A549 (cell line): Measurements from ENCODE around the gene ZNF200.

Experiments used
- BHLHE40 ChIP-seq: IDR thresholded peaks from 2 replicates; pipeline ENCODE4 v1.6.1; 2012; ENCODE audit warnings: low read depth, low read length, inconsistent platforms
- CEBPB ChIP-seq, 2 experiments: fragments of >200 bp in 1 of 2; sonication (Bioruptor Twin) in 1 of 2; formaldehyde crosslinking in 1 of 2; IDR thresholded peaks; 2 replicates each; pipeline ENCODE4 v1.6.1; 2012 to 2016
- EP300 ChIP-seq, 2 experiments: fragments of >200 bp; sonication (Bioruptor Twin); formaldehyde crosslinking; IDR thresholded peaks; 2 replicates in 1 of 2; 3 replicates in 1 of 2; pipeline ENCODE4 v1.6.1; 2016 to 2017
- JUN ChIP-seq, 2 experiments: fragments of >200 bp; sonication (Bioruptor Twin); formaldehyde crosslinking; IDR thresholded peaks; 2 replicates in 1 of 2; 3 replicates in 1 of 2; pipeline ENCODE4 v1.6.1; 2016 to 2017
- MAFK ChIP-seq: fragments of 450-650 bp; IDR thresholded peaks from 2 replicates; pipeline ENCODE4 v1.6.1; 2014; ENCODE audit not compliant: partially characterized antibody
- MAZ ChIP-seq: fragments of 150-350 bp; IDR thresholded peaks from 2 replicates; pipeline ENCODE4 v1.6.1; 2014; ENCODE audit warnings: antibody characterized with exemption, low read depth, low read length, borderline replicate concordance
- POLR2A ChIP-seq: IDR thresholded peaks from 2 replicates; pipeline ENCODE4 v1.6.1; 2012; ENCODE audit warnings: mild to moderate bottlenecking, low read length
- RAD21 ChIP-seq, 2 experiments: fragments of >200 bp in 1 of 2; sonication (Bioruptor Twin) in 1 of 2; formaldehyde crosslinking in 1 of 2; IDR thresholded peaks in 1 of 2; conservative IDR thresholded peaks in 1 of 2; 2 replicates in 1 of 2; 3 replicates in 1 of 2; pipeline ENCODE4 v1.6.1; 2012 to 2018; ENCODE audit warnings: inconsistent platforms in 1 of 2
- RCOR1 ChIP-seq: fragments of 150-350 bp; IDR thresholded peaks from 2 replicates; pipeline ENCODE4 v1.6.1; 2014; ENCODE audit warnings: antibody characterized with exemption, low read length, low read depth
- RNF2 ChIP-seq: fragments of 200-600 bp; sonication (generic); IDR thresholded peaks from 2 replicates; pipeline ENCODE4 v1.6.1; 2016; ENCODE audit warnings: low read depth, mild to moderate bottlenecking, antibody characterized with exemption, moderate library complexity, borderline replicate concordance
- SMC3 ChIP-seq: fragments of >200 bp; sonication (Bioruptor Twin); formaldehyde crosslinking; IDR thresholded peaks from 3 replicates; pipeline ENCODE4 v1.6.1; 2018; ENCODE audit warnings: inconsistent platforms
- ZC3H11A ChIP-seq: fragments of 450-650 bp; IDR thresholded peaks from 2 replicates; pipeline ENCODE4 v1.6.1; 2014; ENCODE audit warnings: antibody characterized with exemption, mild to moderate bottlenecking
- TF ChIP-seq, protein P1 (sequence below): fragments of >200 bp; sonication (Bioruptor Twin); formaldehyde crosslinking; IDR thresholded peaks from 3 replicates; pipeline ENCODE4 v1.5.1; 2016
- TF ChIP-seq, protein P2 (sequence below): IDR thresholded peaks from 2 replicates; pipeline ENCODE4 v1.6.1; 2012

DNA sequence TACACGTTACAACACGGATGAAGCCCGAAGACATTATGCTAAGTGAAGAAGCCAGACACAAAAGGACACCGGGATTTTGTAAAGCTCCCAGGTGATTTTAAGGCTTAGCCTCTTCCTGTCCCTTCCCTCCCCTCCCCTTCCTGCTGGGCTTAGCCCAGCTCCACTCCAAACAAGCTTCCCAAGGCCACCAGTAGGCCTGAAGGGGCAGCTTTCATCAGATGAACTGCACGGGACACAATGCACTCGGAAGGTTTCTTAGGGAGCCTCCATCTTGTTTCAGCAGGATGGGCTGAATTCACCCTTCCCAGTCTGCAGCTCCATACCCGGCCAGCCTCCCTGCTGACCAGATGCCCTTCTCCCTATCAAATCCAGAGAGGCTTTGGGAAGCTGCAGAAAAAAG is 11.0 kb upstream of the ZNF200 start:
- TF ChIP-seq RCOR1, result no peak
- TF ChIP-seq MAFK, result no peak
- no peak for TF ChIP-seq EP300 (IDR thresholded peaks at IDR 0.05)
- no peak for TF ChIP-seq ZC3H11A
- no peak for TF ChIP-seq POLR2A
- TF ChIP-seq, protein P1, sequence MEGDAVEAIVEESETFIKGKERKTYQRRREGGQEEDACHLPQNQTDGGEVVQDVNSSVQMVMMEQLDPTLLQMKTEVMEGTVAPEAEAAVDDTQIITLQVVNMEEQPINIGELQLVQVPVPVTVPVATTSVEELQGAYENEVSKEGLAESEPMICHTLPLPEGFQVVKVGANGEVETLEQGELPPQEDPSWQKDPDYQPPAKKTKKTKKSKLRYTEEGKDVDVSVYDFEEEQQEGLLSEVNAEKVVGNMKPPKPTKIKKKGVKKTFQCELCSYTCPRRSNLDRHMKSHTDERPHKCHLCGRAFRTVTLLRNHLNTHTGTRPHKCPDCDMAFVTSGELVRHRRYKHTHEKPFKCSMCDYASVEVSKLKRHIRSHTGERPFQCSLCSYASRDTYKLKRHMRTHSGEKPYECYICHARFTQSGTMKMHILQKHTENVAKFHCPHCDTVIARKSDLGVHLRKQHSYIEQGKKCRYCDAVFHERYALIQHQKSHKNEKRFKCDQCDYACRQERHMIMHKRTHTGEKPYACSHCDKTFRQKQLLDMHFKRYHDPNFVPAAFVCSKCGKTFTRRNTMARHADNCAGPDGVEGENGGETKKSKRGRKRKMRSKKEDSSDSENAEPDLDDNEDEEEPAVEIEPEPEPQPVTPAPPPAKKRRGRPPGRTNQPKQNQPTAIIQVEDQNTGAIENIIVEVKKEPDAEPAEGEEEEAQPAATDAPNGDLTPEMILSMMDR, result no peak
- TF ChIP-seq SMC3, result no peak
- no peak for TF ChIP-seq JUN (IDR thresholded peaks at IDR 0.05)
- no peak for TF ChIP-seq RAD21 (conservative IDR thresholded peaks at IDR 0.05 in 1 of 2, IDR thresholded peaks at IDR 0.05 in 1 of 2)
- no peak for TF ChIP-seq MAZ
- no peak for TF ChIP-seq RNF2
- no peak for TF ChIP-seq BHLHE40
- TF ChIP-seq, protein P2, sequence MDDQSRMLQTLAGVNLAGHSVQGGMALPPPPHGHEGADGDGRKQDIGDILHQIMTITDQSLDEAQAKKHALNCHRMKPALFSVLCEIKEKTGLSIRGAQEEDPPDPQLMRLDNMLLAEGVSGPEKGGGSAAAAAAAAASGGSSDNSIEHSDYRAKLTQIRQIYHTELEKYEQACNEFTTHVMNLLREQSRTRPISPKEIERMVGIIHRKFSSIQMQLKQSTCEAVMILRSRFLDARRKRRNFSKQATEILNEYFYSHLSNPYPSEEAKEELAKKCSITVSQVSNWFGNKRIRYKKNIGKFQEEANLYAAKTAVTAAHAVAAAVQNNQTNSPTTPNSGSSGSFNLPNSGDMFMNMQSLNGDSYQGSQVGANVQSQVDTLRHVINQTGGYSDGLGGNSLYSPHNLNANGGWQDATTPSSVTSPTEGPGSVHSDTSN, result no peak
- TF ChIP-seq CEBPB (IDR thresholded peaks at IDR 0.05), result no peak
